GM19238 (cell line): ENCODE data around the gene IL17D.
"Not testable (repeated sequence)": the region's sequence is repeated elsewhere in the genome, so short reads cannot be mapped to it uniquely, and the experiment has no call there.

Experiments
- DNase-seq: peaks from one replicate; pipeline ENCODE4 v3.0.0; 2011; ENCODE audit warnings: low spot score; ENCODE audit not compliant: insufficient read length

The IL17D gene

DNA sequence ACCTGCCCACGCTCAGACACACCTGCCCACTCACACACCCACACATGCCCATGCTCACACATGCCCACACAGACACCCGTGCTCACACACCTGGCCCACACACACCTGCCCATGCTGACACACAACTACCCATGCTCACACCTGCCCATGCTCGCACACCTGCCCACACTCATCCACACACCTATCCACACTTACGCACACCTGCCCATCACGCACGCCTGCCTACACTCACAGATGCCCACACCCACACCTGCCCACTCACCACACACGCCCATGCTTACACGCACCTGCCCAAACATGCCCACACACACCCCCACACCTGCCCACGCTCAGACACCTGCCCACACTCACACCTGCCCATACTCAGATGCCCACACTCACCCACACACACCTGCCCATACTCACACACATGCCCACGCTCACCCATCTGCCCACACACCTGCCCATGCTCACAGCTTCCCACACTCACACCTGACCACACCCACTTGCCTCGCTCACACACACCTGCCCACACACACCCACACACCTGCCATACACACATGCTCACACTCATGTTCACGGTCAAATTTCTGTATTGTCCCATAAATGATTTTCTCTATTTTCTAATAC is 15.6 kb downstream of the IL17D start:
- DNase-seq: no peak

DNA sequence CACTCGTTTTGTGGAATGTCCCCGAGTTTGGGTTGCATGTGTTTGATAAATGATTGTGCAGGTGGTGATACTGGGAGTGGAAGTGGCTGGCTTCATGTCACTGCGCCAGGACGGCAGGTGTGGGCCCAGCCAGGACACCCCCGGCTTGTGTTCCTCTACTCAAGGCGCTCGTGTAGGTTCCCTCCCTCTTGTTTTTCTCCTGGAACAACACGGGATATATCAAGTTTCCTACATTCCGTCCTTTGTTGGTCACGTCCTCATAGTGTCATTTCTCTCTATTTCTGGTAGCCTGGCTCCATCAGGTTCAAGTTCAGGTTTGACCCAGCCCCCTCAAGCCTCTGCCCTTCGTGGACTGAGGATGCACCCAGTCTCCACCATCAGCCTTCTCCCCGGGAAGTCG is 16.3 kb downstream of the IL17D start:
- no peak for DNase-seq

DNA sequence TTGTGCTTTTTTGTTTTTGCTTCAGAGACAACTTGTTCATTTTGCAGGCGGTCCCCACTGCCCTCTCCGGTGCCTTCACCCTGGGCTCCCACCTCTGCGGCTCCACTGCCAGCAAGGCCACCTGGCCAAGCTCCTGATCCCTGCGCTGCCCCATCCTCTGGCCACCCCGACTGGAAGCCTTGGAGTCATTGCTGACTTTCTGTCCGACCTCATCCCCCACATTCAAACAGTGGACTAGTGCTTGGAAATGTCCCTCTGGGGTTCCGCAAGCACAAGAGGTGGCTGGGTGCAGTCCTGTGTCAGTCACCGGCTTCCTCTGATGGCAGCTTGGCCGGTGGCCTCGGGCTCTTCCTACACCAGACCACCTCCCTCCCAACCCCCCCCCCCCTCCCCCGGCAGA is 17.0 kb downstream of the IL17D start:
- no peak for DNase-seq

DNA sequence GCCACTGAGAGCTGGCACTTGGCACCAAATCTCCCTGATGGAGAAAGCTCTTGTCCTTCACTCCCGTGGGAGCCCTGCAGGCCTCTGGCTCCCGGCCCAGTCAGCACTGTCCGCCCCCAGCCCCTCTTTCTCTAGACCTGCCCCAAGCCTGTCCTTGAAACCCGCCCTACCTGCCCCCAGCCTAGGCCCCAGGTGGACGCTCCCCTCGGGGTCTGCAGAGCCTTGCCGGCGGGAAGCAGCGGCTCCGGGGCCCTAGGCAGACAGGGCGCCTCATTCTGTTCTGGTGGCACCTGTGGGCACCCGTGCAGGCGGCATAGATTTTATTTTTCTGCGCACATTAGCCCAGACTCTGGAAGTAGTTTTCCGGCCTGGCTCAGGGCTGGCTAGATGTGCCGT is 17.6 kb downstream of the IL17D start:
- DNase-seq: no peak

DNA sequence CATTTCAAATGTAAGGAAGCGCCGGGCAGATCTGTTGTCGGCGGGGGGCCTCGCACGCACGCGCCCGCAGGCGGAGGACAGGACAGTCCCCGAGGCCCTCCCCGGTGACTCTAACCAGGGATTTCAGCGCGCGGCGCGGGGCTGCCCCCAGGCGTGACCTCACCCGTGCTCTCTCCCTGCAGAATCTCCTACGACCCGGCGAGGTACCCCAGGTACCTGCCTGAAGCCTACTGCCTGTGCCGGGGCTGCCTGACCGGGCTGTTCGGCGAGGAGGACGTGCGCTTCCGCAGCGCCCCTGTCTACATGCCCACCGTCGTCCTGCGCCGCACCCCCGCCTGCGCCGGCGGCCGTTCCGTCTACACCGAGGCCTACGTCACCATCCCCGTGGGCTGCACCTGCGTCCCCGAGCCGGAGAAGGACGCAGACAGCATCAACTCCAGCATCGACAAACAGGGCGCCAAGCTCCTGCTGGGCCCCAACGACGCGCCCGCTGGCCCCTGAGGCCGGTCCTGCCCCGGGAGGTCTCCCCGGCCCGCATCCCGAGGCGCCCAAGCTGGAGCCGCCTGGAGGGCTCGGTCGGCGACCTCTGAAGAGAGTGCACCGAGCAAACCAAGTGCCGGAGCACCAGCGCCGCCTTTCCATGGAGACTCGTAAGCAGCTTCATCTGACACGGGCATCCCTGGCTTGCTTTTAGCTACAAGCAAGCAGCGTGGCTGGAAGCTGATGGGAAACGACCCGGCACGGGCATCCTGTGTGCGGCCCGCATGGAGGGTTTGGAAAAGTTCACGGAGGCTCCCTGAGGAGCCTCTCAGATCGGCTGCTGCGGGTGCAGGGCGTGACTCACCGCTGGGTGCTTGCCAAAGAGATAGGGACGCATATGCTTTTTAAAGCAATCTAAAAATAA is 18.2 kb downstream of the IL17D start:
- DNase-seq: no peak

DNA sequence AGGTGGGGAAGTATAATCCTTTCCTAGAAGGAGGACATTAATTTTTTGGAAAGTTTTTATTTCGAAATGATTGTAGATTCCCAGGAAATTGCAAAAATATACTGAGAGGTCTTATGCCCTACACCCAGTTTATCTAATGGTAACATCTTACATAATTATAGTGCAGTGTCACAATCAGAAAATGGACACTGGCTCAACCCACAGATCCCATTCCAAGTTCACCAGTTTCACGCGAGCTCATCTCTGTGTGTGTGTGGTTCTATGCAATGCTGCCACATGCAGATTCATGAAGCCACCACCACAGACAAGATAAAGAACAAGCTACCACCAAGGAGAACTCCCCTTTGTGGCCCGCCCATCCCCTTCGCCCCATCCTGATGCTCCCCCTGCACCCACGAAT is 24.4 kb downstream of the IL17D start:
- no peak for DNase-seq

DNA sequence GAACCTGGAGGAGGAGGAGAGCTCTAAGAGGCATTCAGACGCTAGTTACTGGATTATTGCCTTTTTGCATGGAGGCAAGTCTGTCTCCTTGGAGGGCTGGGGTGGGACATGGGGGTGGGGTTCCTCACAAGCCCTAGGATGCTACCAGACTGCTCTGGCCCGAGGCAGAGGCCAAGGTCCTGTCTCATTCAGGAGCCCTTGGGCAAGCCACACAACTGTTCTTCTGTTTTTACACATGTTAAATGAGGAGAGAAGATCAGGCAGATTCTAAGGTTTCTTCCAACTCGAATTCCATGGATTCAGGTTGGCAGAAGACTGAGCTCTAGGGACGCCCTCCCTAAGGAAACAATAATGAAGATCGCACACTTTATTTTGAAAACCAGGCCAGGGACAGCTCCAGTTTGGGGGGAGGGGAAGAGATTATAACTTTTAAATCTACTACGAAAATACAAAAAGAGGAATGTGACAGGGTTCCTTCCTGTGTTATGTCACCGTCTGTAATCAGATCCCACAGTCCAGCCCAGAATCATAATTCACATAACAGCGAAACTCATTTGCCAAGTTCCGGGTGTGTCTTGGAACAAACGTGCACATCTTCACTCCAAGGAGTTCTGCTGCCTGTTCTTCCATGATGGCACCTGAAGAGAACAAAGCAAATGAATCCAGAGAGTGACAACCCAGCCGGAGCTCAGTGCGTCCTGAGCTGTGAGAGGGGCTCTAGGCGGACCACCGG is 25.2 kb downstream of the IL17D start:
- DNase-seq: no peak

DNA sequence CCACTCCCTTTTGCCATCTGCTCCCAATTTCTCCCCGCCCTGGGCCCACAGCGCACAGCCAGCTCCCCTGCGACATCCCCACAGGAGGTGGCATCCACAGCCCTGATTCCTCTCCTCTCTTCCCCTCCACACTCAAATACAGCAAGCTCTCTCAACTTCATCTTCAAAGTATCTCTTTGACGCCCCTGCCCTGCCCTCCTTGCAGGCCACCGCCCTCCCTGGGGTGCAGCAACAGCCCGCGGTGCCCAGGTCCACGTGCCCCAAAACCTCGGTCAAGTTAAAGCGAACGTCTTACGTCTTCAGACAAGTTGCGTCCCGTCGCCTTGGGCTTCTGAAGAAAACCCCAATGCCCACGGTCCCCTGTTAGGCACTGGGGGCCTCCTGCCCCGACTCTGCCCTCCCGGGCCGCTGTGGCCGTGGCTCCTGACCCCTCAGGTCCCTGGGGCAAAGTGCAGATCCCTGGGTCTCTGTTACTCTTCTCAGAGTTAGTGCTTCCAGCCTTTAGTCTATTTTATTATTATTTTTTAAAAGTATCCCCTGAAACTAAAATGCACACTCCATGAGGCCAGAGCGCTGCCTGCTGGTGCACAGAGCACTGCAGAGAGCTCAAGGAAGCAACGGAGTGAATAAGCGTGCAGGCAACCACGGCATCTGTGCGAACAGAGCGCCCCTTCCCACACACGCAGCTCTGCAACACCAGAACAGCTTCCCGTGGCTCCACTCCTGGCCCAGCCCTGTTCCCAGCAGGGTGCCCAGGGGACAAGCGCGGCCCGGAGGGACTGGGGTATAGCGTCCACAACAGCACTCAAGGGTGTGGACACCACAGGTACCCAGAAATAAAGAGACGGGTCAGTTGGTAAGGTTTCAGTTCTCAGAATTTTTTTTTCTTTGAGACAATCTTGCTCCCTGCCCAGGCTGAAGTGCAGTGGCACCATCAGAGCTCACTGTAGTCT is 26.4 kb downstream of the IL17D start:
- DNase-seq: no peak

DNA sequence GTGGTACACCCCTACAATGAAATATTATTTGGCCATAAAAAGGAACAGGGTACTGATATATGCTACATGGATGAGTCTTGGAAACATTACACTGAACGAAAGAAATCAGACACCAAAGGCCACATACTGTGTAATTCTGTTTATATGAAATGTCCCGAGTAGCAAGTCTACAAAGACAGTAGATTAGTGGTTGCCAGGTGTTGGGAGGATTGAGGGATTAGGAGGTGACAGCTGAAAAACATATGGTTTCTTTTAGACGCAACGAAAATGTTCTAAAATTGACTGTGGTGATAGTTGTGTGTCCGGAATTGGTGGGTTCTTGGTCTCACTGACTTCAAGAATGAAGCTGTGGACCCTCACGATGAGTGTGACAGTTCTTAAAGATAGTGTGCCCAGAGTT is 35.1 kb downstream of the IL17D start:
- no peak for DNase-seq

DNA sequence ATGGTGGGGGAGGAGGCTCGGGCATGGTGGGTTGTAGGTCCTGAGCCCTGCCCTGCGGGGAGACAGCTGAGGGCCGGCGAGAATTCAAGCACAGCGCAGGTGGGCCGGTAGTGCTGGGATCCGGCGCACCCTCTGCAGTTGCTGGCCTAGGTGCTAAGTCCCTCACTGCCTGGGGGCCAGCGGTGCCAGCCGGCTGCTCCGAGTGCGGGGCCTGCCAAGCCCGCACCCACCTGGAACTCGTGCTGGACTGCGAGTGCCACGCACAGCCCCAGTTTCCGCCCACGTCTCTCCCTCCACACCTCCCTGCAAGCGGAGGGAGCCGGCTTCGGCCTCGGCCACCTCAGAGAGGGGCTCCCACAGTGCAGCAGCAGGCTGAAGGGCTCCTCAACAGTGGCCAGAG is 36.5 kb downstream of the IL17D start:
- no peak for DNase-seq

DNA sequence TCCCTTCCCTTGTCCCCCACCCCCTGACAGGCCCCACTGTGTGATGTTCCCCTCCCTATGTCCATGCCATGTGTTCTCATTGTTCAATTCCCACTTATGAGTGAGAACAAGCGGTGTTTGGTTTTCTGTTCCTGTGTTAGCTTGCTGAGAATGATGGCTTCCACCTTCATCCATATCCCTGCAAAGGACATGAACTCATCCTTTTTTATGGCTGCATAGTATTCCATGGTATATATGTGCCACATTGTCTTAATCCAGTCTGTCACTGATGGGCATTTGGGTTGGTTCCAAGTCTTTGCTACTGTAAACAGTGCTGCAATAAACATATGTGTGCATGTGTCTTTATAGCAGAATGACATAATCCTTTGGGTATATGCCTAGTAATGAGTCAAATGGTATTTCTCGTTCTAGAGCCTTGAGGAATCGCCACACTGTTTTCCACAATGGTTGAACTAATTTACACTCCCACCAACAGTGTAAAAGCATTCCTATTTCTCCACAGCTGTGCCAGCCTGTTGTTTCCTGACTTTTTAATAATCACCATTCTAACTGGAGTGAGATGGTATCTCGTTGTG is 40.4 kb downstream of the IL17D start:
- DNase-seq: not testable (repeated sequence)

DNA sequence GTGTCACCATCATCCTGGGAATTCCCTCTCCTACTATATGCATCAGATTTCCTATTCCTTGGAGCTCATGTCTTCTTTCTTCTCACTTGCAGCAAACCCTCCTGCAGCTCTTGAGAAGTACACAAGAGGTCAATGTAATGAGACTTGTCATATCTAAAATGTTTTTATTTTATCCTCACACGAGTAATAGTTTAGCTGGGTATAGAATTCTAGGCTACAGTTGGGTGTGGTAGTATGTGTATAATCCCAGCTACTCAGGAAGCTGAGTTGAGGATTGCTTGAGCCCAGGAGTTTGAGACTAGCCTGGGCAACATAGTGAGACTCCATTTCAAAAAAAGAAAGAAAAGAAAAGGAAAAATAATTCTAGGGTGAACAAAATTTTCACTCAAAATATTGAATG is 45.9 kb downstream of the IL17D start:
- DNase-seq: no peak

DNA sequence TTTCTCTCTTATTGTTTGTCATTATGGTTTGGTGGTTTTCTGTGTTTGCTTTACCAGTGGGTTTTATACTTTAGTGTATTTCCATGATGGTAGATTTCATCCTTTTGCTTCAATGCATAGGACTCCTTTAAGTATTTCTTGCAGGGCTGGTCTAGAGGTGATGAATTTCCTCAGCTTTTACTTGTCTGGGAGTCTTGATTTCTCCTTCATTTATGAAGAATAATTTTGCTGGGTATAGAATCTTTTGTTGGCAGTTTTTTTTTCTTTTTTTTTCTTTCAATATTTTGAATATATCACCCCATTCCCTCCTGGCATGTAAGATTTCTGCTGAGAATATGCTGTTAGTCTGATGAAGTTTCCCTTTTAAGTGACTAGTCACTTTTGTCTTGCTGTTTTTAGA is 50.5 kb downstream of the IL17D start:
- DNase-seq: no peak

DNA sequence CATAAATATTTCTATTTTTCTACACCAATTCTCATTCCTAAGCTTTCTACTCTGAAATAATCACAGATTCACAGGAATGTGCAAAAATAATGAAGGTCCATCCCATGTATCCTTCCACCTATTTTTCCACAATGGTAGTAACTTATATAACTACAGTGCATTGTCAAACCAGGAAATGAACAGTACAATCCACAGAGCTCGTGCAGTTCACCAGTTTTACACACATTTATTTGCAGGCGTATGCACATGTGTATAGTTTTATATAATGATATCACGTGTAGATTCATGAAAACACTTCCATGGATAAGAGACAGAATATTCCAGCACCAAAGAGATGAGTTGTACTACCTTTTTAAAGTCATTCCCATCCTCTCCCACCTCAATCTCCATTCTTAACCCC is 57.4 kb downstream of the IL17D start:
- no peak for DNase-seq

DNA sequence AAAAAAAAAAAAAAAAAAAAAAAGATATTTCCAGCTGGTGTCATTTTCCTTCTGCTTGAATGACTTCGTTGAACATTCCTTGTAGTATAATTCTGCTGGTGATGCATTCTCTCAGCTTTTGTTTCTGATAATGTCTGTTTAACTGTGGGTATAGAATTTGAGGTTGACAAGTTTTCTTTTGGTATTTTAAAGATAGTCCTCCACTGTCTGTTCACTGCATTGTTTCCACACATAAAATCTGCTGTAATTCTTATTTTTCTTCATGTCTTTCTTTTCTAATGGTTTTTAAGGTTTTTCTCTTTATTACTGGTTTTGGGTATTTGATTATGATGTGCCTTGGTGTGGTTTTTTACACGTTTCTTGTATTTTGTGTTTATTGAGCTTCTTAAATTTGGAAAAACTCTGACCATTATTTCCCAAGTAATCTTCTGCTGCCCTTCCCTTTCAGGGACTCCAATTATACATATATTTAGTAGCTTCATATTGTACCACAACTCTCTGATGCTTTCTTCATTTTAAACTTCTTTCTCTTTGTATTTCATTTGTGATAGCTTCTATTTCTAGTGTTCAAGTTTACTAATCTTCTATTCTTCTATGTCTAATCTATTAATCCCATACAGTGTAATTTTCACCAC is 63.9 kb downstream of the IL17D start:
- no peak for DNase-seq

DNA sequence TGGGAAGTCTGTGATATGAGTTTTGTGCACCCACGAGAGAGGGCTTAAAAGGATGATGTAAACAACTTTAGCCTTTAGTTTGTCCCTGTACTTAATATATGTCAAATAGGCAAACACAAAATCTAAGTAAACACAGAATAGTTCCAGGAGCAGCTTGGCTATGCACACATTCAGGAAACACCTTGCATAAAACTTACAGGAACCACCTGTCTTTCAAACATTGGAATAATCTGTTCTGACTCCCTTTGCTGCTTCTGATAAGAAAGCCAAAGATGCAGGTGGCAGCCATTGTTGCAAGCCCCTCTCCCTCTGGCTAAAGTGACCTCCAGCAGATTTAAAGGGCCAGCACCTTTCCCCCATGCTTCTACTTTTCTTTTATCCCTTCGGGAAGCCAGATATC is 65.6 kb downstream of the IL17D start:
- DNase-seq: no peak

DNA sequence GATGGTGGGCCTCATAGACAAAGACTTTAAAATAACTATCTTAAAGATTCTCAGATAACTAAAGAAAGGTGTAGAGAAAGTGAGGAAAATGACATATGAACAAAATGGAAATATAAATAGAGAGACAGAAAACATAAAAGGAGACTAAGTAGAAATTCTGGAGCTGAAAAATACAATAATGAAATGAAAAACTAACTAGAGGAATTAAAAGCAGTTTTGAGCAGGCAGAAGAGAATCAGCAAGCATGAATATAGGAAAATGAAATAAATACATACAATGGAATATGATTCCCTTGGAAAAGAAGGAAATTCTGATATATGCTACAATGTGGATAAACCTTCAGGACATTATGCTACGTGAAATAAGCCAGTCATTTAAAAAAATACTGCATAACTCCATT is 66.3 kb downstream of the IL17D start:
- no peak for DNase-seq
